Testis (tissue), 2 donors: ENCODE results near the gene SDK1.

Experiments
- POLR2A ChIP-seq: fragments of 450-650 bp; IDR thresholded peaks from one replicate; pipeline ENCODE4 v1.6.1; 2017; ENCODE audit warnings: antibody characterized with exemption, mild to moderate bottlenecking, moderate library complexity
- TF ChIP-seq, protein P1 (sequence below), 3 experiments: fragments of 450-650 bp in 2 of 3; fragments of 200-600 bp in 1 of 3; sonication (generic) in 1 of 3; IDR thresholded peaks; one replicate each; pipeline ENCODE4 v1.5.1; 2016 to 2019; ENCODE audit warnings: antibody characterized with exemption in 3 of 3, mild to moderate bottlenecking in 2 of 3, moderate library complexity in 1 of 3

- TF ChIP-seq, protein P1, sequence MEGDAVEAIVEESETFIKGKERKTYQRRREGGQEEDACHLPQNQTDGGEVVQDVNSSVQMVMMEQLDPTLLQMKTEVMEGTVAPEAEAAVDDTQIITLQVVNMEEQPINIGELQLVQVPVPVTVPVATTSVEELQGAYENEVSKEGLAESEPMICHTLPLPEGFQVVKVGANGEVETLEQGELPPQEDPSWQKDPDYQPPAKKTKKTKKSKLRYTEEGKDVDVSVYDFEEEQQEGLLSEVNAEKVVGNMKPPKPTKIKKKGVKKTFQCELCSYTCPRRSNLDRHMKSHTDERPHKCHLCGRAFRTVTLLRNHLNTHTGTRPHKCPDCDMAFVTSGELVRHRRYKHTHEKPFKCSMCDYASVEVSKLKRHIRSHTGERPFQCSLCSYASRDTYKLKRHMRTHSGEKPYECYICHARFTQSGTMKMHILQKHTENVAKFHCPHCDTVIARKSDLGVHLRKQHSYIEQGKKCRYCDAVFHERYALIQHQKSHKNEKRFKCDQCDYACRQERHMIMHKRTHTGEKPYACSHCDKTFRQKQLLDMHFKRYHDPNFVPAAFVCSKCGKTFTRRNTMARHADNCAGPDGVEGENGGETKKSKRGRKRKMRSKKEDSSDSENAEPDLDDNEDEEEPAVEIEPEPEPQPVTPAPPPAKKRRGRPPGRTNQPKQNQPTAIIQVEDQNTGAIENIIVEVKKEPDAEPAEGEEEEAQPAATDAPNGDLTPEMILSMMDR (IDR thresholded peaks at IDR 0.05): no peak
- no peak for TF ChIP-seq POLR2A
Observed at GRCh38 chr7:3733541-3734140, 432.6 kb downstream of the SDK1 start.
